Measurements from ENCODE around the gene RTEL1.
A peak's percentile ranks its signal among the peaks of the same experiment; 100 is the strongest.

Gene RTEL1

DNA sequence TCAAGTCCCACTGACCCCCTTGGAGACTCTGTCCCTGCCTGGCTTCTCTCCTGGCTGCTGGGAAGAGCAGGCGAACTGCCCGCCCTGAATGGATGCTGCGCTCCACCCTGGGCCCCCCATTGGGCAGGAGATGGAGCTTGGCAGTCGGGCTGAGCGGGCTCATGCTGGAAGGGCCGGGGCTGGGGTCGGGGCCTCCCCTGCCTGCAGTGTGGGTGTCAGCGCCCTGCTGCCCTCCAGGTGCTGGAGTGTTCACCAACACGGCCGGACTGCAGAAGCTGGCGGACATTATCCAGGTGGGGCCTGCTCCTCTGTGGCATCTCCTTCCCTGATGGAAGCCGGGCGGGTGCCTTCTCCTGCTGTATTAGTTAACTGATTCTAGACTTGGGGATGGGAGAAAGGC is 22.3 kb downstream of the RTEL1 start:
- ChIA-PET CTCF (no interaction called here), POLR2A (no interaction called here)
- H3K4me3 ChIP-seq (ENCODE audit: low read depth, low read length): no peak overlapping the region
- TF ChIP-seq, protein P1, sequence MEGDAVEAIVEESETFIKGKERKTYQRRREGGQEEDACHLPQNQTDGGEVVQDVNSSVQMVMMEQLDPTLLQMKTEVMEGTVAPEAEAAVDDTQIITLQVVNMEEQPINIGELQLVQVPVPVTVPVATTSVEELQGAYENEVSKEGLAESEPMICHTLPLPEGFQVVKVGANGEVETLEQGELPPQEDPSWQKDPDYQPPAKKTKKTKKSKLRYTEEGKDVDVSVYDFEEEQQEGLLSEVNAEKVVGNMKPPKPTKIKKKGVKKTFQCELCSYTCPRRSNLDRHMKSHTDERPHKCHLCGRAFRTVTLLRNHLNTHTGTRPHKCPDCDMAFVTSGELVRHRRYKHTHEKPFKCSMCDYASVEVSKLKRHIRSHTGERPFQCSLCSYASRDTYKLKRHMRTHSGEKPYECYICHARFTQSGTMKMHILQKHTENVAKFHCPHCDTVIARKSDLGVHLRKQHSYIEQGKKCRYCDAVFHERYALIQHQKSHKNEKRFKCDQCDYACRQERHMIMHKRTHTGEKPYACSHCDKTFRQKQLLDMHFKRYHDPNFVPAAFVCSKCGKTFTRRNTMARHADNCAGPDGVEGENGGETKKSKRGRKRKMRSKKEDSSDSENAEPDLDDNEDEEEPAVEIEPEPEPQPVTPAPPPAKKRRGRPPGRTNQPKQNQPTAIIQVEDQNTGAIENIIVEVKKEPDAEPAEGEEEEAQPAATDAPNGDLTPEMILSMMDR (IDR thresholded peaks at IDR 0.05; ENCODE audit: insufficient read depth, low read length, missing control alignments): no peak
- no peak for DNase-seq (ENCODE audit: low read depth, low spot score)

DNA sequence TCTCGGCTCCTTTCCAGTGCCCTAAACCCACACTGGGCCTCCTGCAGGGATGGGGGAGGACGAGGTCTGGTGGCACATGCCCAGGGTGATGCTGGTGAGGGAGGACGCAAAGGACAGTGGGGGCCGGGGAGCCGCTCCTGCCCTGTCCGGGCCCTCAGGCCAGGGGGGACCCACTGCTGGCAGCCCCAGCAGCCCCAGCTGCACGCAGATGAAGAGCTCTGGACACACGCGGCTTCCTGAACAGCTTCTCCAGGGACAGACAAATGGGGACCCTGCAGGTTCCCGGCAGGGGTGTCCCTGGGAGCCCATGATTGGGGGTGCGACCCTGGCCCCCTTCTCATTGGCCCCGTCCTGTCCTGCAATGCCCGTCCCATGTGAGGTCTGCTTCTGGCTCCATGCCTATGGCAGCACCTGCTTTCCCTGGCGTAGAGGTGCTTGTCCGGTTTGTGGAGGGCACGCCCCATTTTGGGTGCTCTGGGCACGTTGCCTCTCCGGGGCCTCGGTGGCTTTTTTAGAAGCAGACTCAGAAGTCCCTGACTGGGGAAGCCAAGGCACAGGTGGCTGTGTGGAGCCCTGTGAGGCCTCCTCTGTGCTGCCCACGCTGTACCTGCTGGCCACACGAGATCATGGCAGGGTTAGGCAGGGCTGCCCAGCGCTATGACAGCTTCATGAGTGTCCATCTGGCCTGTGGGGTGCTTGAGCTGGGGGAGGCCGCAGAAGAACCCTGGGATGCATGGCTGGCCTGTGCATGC is 22.9 kb downstream of the RTEL1 start:
- TF ChIP-seq, protein P1 (IDR thresholded peaks at IDR 0.05; ENCODE audit: insufficient read depth, low read length, missing control alignments): no peak
- CTCF ChIA-PET: interaction anchor here (0.7 to 2.1 kb wide), 2 partner anchors 99 to 142 kb away, joined by 3 to 10 read pairs; no protein-coding TSS in a partner anchor
- DNase-seq (ENCODE audit: low read depth, low spot score): no peak
- no peak overlapping the region for H3K4me3 ChIP-seq (ENCODE audit: low read depth, low read length)
- POLR2A ChIA-PET: no interaction called here

DNA sequence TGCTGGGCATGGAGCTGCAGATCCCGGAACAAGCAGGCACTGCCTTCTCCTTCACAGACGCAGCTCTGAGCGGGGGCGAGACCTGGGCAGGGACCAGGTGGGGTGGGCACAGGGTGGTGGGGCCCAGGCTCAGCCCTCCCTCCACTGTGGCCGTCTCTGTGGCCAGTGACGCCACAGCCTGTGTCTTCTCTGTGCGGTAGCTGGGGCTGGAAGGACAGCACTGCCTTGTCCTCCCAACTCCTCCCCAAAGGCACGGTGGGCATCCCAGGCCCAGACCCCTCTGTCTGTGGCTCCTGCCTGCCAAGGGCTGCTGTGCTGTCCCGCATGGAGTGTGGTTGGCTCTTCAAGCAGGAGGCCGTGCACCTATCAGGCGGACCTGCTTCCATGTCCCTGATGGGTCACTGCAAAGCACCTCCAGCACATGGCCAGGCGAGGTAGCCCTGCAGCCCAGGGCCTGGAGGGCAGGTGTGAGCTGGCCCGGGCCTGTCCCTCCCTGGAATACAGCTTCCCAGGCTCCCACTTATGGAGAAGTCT is 23.6 kb downstream of the RTEL1 start:
- POLR2A ChIA-PET: interaction anchor here (0.5 to 2.1 kb wide), 9 partner anchors 10 to 391 kb away, joined by 3 to 12 read pairs (median 4); partner anchors contain the start of genes RTEL1 and TPD52L2

DNA sequence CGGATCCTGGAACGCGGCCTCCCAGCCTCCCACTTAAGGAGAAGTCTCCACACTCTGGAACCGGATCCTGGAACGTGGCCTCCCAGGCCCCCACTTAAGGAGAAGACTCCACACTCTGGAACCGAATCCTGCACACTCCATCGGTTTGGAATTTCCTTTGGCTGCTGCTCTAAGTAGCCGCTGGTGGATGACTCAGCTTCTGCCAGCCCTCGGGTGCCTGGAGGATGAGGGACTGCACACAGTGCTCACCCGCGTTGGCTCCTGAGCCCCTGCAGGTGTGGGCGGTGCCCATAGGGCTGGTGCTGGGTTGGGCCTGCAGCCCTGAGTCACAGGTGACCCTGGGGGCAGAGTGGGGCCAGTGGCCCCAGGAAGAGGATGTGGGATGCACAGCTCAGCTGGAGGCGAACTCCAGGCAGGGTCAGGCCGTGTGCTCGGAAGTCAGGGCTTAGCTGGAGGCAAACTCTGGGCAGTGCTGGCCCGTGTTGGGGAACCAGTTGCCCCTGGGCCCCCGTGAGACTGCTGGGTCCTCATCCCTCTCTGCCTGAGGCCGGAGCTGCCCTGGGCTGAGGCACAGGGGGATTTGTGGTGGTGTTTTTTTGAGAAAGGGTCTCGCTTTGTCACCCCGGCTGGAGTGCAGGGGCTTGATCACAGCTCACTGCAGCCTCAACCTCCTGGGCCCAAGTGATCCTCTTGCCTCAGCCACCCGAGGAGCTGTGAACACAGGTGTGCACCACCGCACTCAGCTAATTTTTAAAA is 24.4 kb downstream of the RTEL1 start:
- no peak overlapping the region for H3K4me3 ChIP-seq (ENCODE audit: low read depth, low read length)
- CTCF ChIA-PET: interaction anchor here (0.8 to 2.1 kb wide), 4 partner anchors 21 to 146 kb away, joined by 3 to 10 read pairs (median 3); no protein-coding TSS in a partner anchor
- TF ChIP-seq, protein P1 (IDR thresholded peaks at IDR 0.05; ENCODE audit: insufficient read depth, low read length, missing control alignments): no peak
- DNase-seq (ENCODE audit: low read depth, low spot score): peak; percentile 80
- POLR2A ChIA-PET: interaction anchor here (0.6 to 2.1 kb wide), 10 partner anchors 9 to 390 kb away, joined by 3 to 12 read pairs (median 3); partner anchors contain the start of genes RTEL1 and TPD52L2

More for the DNA sequence above, 23.6 kb downstream of the RTEL1 start:
- H3K4me3 ChIP-seq (ENCODE audit: low read depth, low read length): no peak overlapping the region
- CTCF ChIA-PET: interaction anchor here (0.7 to 2.1 kb wide), 2 partner anchors 100 to 143 kb away, joined by 3 to 10 read pairs; no protein-coding TSS in a partner anchor
- TF ChIP-seq, protein P1 (IDR thresholded peaks at IDR 0.05; ENCODE audit: insufficient read depth, low read length, missing control alignments): no peak
- no peak for DNase-seq (ENCODE audit: low read depth, low spot score)

DNA sequence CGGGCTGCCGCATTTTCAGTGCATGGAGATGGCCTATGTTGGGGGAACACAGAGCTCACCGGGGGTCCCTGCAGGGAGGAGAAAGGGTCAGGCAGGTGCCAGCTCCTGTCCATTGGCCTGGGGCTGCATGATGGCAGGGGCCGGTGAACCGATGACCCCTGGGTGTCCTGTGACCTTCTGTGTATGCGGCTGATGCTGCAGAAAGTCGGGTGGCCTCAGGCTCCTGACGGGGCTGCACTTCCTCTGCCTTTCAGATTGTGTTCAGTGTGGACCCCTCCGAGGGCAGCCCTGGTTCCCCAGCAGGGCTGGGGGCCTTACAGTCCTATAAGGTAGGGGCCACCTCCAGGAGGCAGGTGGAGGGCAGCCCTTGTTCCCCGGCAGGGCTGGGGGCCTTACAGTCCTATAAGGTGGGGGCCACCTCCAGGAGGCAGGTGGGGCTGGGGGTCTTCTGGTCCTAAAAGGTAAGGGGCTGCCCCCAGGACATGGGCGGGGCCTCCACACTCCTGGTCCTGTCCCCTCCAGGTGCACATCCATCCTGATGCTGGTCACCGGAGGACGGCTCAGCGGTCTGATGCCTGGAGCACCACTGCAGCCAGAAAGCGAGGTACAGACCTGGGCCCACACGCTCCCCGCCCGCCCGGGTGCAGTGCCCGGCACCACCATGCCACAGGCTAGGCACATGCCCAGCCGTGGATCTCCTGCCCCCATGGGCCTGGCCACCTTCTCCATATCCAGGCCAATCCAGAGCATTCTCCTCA is 27.3 kb downstream of the RTEL1 start:
- TF ChIP-seq, protein P1 (IDR thresholded peaks at IDR 0.05; ENCODE audit: insufficient read depth, low read length, missing control alignments): no peak
- no peak for DNase-seq (ENCODE audit: low read depth, low spot score)
- ChIA-PET POLR2A (no interaction called here), CTCF (no interaction called here)
- H3K4me3 ChIP-seq (ENCODE audit: low read depth, low read length): no peak overlapping the region

All from AG04449 (cell line).